ENCODE measurements around the gene NELL1.

Gene NELL1

GRCh38 chr11:20631519-20632168 is 37.7 kb upstream of the NELL1 start:
- TF ChIP-seq, protein P1, sequence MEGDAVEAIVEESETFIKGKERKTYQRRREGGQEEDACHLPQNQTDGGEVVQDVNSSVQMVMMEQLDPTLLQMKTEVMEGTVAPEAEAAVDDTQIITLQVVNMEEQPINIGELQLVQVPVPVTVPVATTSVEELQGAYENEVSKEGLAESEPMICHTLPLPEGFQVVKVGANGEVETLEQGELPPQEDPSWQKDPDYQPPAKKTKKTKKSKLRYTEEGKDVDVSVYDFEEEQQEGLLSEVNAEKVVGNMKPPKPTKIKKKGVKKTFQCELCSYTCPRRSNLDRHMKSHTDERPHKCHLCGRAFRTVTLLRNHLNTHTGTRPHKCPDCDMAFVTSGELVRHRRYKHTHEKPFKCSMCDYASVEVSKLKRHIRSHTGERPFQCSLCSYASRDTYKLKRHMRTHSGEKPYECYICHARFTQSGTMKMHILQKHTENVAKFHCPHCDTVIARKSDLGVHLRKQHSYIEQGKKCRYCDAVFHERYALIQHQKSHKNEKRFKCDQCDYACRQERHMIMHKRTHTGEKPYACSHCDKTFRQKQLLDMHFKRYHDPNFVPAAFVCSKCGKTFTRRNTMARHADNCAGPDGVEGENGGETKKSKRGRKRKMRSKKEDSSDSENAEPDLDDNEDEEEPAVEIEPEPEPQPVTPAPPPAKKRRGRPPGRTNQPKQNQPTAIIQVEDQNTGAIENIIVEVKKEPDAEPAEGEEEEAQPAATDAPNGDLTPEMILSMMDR (IDR thresholded peaks at IDR 0.05): no peak

- TF ChIP-seq, protein P1 (IDR thresholded peaks at IDR 0.05): no peak
Observed at GRCh38 chr11:20632169-20632532, 37.2 kb upstream of the NELL1 start.

- TF ChIP-seq, protein P1 (IDR thresholded peaks at IDR 0.05): 0 out of 2 replicates have a peak, but pooled peaks have one; percentile 30
Observed at GRCh38 chr11:20634044-20634443, 35.3 kb upstream of the NELL1 start.

DNA sequence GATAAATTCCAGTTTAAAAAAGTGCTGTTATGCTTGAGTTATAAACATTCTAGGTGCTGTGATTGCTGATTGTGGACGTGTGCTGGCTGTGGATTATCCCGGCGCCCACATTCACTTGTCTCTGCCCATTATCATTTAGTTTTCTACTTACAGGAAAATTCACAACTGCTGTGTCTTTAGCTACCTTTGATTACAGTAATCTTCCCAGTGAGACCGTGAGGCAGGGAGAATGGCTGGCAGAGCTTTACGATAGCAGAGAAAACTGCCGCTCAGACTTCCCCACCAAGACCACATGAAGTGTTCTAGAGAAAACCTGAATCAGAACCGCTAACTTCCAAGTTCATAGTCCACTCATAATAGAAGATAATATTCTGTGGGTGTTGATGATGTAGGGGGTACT is 34.6 kb upstream of the NELL1 start:
- TF ChIP-seq, protein P1 (IDR thresholded peaks at IDR 0.05): no peak

- TF ChIP-seq, protein P1 (IDR thresholded peaks at IDR 0.05): no peak
Observed at GRCh38 chr11:20638074-20638473, 31.3 kb upstream of the NELL1 start.

- TF ChIP-seq, protein P1 (IDR thresholded peaks at IDR 0.05): no peak
Observed at GRCh38 chr11:20639688-20640087, 29.7 kb upstream of the NELL1 start.

DNA sequence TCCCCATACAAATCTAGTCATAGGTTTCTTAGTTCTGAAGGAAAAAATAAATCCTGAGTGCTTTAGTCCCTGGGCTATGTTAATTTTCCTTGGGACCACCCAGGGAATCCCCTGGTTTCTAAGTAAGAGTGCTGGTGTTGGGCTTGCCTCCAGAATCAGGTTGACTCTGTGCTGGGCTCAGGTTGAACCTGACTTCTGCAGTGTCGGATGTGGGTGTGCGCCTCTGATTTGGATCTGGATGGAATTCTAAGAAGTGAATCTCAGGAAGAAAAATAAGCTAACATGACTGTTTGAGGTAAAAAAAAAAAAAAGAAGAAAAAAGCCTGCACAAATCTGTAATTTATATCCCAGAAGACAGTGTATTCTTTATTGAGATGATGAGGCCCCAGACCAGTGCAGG is 29.0 kb upstream of the NELL1 start:
- TF ChIP-seq, protein P1 (IDR thresholded peaks at IDR 0.05): no peak

DNA sequence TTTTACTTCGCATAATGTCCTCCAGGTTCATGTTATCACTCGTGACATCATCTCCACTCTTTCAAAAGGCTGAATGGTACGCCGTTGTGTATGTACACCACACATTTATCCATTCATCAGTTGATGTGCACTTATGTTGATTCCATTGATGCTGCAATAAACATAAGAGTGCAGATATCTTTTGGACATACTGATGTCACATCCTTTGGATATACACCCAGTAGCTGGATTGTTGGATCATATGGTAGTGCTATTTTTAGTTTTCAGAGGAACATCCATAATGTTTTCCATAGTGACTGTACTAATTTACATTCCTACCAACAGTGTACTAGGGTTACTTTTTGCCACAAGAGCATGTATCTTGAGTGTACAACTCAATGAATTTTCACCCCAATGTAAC is 25.0 kb upstream of the NELL1 start:
- TF ChIP-seq, protein P1 (IDR thresholded peaks at IDR 0.05): no peak

All from LNCAP (cell line).